Stimulated activated CD8-positive, alpha-beta memory T cell treated with anti-CD3 and anti-CD28 coated beads, Interleukin-12 subunit alpha, Interleukin-12 subunit beta, amount 100 ng/mL, for 4 hours (primary cell): ENCODE results near the gene SLC30A5.
"Not testable (repeated sequence)": the region's sequence is repeated elsewhere in the genome, so short reads cannot be mapped to it uniquely, and the experiment has no call there.

ENCODE experiments used
- DNase-seq: peaks from one replicate; pipeline ENCODE4 v3.0.0-alpha.2; 2020; ENCODE audit warnings: low read depth

The SLC30A5 gene

DNA sequence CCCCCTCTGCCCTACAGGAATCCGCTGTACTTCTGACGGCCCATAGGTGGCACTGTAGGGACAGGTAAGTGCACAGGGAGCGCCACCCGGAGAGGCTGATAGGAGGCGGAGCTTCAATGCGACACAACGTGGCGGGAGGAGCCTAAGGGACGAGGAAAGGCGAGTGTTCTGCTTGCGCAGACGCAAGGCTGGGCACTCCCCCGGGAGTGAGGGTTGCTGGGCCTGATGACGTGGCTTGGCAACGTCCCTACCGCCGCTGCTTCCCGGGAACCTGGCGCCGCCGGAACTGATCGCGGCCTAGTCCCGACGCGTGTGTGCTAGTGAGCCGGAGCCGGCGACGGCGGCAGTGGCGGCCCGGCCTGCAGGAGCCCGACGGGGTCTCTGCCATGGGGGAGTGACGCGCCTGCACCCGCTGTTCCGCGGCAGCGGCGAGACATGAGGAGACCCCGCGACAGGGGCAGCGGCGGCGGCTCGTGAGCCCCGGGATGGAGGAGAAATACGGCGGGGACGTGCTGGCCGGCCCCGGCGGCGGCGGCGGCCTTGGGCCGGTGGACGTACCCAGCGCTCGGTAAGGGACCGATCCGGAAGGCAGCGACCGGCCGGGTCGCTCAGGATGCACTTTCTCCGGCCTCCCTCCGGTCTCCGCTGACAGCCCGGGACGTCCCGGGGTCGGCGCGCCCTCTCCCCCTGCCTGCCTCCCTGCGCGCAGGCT, at the start of gene SLC30A5:
SLC30A5 (plus strand) TSS at position 244 of the 712 bp plus-strand sequence; CDS start at position 486, 242 bp downstream.
- DNase-seq, result peak; percentile 95

DNA sequence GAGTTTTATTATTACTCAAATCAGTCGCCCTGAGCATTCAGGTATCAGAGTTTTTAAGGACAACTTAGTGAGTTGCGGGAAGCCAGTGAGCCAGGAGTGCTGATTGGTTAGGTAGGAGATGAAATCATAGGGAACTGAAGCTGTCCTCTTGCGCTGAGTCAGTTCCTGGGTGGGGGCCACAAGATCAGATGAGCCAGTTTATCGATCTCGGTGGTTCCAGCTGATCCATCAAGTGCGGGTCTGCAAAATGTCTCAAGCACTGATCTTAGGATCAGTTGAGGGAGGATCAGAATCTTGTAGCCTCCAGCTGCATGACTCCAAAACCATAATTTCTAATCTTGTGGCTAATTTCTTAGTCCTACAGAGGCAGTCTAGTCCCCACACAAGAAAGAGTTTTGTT, 48.6 kb upstream of the SLC30A5 start:
- not testable (repeated sequence) for DNase-seq

DNA sequence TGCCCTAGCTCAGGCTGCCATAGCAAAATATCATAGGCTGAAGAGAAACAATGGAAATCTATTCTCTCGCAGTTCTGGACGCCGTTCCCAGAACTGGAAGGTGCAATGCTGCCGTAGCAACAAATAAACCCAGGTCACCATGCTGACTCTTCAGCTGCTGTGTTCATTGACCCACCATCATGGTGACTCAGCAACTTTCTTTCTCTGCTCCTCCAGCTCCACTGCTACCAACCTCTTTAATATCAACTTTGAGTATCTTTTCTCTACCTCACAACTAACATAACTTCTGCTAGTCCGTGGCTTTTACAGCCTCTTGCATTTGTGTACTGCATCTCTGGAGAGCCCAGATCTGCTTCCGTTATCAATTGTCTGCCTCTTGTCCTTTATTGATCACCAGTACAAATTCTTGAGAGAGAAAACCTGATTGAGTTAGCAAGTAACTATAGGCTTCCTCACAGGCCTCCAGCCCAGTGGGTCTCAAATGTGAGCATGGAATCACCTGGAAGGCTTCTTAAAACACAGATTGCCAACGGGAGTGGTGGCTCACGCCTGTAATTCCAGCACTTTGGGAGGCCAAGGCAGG, 47.3 kb upstream of the SLC30A5 start:
- no peak for DNase-seq

DNA sequence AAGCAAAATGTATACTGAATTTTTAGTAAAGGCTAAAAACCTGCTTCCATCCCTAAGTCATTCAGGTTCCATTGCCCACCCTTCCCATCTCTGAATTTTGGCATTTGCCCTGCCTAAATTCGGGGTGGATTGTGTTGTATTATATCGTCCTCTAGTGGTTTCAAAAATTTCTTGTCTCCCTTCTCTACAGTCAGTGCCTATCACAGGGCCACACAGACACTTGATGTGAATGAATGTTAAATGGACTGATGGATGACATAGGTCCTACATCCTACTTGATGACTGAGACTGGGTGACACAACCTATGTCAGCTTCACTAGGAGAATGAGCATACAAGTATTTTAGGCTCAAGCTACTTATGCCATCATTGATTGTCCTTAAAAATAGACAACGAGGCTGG, 45.6 kb upstream of the SLC30A5 start:
- no peak for DNase-seq

DNA sequence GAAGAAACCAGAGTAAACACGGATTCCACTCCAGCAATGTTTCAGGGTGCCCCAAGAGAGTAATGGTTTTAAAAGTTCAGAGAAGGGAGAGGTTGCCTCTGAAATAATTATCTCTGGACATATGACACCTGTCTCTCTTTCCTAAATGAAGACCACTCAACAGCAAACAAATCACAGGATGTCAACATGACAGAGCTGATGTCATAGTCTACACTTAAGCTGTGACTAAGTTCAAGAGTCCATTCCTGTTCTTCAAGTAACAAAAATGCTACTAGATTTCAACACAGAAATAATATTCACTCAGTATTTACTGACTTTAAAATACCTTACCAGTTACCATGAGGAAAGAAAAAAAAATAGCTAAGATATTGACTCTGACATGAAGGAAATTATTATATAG, 44.7 kb upstream of the SLC30A5 start:
- no peak for DNase-seq

DNA sequence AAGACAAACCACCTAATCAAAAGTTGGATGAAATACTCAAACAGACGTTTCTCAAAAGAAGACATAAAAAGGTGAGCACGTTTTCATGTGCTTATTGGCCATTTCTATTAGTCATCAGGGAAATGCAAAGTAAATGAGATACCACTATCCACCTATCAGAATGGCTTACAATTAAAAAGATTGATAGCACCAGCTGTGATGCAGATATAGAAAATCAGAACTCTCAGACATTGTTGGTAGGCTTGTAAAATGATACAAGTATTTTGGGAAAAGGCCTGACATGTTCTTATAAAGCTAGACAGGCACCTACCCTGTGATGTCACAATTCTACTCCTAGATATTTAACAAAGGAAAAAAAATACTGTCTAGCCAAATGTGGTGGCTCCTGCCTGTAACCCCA, 44.0 kb upstream of the SLC30A5 start:
- no peak for DNase-seq

DNA sequence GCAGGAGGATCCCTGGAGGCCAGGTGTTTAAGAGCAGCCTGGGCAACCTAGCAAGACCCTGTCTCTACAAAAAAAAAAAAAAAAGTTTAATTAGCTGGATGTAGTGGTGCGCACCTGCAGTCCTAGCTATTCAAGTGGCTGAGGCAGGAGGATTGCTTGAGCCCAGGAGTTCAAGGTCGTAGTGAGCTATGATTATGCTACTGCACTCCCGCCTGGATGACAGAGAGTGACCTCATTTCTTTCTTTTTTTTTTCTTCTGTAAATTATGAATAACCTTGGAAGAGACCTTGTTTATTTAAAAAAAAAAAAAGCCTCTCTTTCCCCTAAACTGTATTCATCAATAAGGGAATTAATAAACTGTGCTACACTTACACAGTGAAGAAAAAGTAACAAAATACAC, 43.6 kb upstream of the SLC30A5 start:
- no peak for DNase-seq

DNA sequence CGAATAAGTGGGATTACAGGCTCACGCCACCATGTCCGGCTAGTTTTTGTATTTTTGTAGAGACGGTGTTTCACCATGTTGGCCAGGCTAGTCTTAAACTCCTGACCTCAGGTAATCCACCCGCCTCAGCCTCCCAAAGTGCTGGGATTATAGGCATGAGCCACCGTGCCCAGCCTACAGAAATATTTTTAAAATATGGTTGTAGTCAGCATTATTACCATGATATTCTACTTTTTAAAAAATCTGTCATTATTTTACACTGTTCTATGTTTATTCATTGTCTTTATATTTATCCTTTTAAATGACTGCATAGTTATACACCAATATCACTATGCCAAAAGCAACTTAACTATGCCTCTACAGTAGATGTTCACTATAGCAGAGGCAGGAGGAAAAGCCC, 41.6 kb upstream of the SLC30A5 start:
- no peak for DNase-seq

DNA sequence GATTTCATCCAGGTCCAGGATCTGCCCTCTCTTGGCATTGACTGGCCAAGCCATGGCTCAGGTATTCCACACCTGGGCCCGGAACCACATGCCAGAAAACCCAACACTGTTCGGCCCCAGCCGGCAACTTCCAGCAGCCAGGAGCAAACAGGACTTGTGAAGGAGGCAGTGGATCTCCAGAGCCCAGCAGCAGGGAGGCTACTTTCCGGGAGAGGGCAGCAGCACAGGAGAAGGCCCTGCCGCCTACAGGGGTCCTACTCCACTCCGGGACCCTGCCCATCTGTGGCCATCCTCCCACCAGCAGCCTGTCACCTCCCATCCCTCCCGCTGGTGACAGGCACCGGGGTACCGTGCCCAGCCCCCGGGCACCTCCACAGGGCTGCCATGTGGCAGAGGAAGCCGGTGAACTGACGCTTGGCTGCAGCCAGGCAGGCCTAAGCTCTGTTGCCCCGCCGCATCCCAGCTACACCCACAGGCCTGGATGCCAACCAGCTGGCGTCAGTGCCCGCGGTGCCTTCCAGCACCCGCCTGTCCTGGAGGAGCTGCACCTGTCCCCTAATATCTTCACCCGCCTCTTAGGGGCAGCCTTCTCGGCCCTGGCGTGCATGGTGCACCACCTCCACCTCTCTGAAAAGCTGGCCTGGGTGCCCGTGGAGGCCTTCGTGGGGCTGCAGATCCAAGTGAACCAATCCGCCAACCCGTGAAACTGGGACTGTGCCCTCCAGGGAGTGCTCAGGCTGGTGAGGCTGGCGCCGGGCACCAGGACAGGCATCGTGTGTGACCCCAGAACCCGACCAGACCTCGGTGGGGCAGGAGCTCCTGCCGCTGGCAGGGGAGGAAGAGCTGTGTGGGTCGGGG, 18.9 kb upstream of the SLC30A5 start:
- DNase-seq, result no peak

DNA sequence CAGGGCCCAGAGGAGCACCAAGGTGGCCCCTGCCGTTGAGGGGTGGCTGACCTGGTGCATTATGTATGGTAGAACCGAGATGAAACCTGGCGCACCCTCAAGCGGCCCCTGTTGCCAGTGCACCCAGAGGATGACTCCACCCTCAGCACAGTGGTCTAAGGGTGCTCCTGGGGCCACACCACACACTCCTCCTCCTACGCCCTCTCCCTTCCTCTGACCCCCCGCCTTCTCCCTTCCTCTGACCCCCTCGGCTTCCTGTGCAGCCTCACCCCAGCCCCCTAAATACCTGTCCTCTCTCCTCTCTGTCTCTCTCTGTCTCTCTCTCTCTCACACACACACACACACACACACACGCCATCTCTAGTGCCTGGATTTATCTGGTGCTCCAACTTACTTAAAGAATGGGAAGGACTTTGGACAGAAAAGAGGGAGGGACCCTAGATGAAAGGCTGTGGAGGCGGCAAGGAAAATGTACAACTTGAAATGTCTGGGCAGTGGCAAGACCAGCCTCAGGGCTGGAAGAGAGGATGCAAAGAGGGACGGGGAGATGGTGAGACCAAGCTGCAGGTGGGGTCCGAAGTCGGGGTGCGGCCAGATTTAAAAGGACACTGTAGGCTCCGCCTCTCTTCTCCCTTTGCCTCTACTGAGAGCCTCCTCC, 18.2 kb upstream of the SLC30A5 start:
- DNase-seq, result no peak

DNA sequence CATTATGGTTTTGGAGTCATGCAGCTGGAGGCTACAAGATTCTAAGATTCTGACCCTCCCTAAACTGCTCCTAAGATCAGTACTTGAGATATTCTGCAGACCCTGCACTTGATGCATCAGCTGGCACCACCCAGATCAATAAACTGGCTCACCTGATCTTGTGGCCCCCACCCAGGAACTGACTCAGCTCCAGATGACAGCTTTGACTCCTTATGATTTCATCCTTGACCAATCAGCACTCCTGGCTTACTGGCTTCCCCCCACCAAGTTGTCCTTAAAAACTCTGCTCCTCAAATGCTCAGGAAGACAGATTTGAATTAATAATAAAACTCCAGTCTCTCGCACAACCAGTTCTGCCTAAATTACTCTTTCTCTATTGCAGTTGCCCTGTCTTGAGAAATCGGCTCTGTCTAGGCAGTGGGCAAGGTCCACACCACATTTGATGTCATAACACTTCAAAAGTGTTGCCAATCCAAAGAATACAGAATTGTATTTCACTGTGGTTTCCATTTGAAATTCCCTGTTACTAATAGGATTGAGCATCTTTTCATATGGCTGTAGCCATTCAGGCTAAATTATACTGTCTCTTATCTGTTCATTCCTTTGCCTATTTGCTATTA, 14.8 kb upstream of the SLC30A5 start:
- DNase-seq, result no peak

DNA sequence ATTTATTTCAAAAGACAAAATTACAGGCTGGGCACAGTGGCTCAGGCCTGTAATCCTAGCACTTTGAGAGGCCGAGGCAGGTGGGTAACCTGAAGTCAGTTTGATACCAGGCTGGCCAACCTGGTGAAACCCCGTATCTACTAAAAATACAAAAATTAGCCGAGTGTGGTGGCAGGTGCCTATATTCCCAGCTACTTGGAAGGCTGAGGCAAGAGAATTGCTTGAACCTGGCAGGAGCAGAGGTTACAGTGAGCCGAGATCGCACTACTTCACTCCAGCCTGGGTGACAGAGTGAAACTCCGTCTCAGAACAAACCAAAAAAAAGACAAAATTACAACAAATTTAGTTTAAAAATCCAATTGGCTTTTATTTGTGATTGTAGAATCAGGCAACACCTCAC, 14.3 kb upstream of the SLC30A5 start:
- no peak for DNase-seq

DNA sequence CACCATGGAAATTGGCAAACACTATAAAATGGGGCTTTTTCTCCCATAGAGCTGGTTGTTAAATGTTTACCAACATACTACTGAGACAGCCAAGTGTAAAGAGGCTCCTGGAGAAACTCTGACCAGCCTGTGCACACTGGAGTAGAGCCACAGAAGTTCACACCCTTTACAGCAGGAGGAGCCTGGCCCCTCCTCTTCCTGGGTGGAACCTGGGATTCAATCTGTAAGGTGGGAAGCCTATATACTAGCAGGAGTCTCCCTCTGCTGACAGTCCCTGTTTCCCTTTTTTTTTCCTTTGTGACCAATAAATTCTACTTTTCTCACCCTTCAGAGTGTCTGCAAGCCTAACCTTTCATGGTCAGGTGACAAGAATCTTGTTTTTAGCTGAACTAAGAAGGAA, 10.4 kb upstream of the SLC30A5 start:
- DNase-seq, result no peak

DNA sequence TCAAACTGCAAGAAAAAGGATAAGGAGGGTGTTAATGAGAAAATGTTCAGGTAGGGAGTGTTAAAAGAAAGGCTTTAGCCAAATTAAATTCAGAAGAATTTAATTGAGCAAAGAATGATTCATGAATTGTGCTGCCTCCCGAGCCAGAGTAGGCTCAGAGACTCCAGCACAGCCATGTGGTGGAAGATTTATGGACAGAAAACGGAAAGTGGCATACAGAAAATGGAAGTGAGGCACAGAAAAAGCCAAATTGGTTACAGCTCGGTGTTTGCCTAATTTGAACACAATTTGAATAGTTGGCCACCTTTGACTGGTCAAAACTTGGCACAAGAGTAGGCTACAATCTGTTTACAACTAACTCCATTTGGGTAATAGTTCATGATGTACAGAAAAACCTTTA, 9.6 kb upstream of the SLC30A5 start:
- DNase-seq, result no peak

DNA sequence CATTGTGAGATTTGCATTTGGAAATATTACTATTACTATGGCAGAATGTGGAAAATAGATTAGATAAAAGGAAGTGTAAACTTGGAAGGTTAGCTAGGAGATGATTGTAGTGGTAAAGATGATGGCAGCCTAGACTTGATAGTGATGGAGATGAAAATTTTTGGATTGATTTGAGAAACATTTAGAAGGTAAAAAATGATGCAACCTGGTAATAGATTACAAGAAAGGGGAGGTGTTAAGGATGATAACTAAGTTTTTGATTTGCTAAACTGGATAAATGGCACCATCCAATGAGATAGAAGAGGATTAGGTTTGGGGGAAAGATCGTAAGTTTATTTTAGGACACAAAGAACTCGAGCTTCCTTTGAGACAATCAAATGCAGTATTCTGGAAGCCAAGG, 8.9 kb upstream of the SLC30A5 start:
- DNase-seq, result no peak

DNA sequence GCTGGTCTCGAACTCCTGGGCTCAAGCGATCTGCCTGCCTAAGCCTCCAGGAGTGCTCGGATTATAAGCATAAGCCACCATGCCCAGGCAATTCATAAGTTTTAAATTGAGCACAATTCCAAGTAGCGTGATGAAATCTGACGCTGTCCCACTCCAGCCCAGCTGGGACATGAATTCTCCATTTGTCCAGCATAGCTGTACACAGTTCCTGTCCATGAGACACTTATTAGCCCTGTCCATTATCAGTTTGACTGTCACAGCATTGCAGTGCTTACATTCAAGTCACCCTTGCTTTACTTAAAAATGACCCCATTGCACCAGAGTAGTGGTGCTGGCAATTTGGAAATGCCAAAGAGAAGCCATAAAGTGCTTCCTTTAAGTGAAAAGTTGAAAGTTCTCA, 7.6 kb upstream of the SLC30A5 start:
- no peak for DNase-seq

DNA sequence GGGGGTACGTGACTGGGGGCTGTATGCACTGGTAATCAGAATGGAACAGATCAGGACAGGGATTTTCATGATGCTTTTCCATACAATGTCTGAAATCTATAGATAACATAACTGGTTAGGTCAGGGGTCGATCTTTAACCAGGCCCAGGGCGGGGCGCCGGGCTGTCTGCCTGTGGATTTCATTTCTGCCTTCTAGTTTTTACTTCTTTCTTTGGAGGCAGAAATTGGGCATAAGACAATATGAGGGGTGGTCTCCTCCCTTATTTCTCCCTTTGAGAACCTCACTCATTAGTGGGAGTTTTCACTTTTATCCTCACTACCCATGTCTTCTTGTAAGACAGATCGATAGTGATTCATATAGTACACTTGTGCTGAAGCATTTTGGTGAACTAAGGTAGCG, 5.8 kb upstream of the SLC30A5 start:
- not testable (repeated sequence) for DNase-seq

DNA sequence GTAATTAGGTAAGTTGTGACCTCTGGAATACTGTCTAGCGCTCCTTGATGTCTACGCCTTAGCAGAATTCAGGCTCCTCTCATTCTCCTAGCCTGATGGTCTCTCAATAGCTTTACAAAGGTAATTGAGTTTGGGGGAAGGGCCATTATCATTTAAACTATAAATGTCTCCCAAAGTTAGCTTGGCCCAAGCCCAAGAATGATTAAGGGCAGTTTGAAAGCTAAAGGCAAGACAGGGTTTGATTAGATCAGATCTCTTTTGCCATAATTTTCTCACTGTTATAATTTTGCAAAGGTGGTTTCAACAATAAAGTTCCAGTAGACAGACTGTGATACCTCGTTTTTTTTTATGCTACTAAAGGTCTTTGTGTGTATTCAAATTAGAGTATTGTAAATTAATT, 3.7 kb upstream of the SLC30A5 start:
- no peak for DNase-seq

DNA sequence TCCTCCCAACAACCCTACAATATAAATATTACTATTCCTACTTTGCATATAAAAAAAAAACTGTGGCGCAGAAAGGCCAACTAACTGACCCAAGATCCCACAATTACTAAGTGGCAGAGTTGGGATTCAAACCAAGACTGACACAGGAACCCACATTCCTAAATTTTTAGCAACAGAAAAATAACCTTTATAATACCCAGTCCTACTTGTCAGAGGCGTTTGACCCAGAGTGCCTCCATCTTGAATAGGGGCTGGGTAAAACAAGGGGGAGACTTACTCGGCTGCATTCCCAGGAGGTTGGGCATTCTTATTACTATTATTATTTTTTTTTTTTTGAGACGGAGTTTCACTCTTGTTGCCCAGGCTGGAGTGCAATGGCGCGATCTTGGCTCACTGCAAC, 2.0 kb upstream of the SLC30A5 start:
- DNase-seq, result no peak

DNA sequence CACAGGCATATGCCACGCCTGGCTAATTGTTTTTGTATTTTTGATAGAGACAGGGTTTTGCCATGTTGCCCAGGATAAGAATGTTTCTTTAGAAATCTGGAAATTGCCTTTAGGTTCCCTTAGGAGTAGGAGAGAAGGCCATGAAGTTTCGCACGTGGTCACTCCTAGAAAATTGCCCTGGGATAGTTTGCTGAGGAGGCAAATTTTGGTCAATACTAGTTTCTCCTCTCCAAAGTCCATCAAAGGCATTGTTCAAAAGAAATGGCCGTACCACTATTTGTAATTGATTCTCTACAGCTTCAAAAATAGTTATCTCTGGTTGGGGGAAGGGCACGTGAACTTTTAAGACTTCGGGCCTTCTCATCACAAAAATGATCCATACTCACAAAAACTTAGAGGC, 845 bp upstream of the SLC30A5 start:
- DNase-seq, result no peak

DNA sequence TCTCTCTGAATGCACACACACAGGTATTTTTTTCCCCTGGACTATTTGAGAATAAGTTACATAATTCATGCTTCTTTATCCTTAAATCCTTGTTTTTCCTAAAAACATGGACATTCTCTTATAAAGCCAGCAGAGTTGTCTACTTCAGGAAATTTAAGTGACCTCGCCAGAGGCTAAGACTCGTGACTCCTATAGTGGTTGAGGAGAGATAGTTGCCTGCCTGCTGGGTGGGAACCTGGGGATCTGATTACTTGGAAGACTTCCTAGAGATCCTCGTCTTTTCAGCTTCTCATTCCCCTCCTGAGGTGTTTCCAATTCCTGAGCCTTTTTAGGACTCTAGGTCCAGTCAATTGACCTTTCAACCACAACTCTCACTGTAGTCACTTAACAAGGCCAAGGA, 5.5 kb downstream of the SLC30A5 start:
- DNase-seq, result no peak

DNA sequence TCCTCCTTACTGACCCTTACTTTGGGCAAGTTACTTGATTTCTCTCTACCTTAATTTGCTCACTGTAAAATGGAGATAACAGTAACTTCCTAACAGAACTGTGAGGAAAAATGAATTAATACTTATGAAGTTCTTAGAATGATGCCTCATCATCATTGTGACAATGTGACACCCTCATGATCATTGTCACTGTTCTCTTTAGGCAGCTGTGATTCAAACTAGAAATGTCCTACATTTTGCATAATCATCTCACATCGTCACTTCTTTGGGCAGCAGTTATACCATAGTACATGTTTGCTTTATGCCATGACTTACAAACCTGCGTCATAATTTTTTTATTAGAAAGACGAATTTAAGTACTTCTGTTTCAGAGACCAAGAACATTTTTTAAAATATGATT, 9.7 kb downstream of the SLC30A5 start:
- no peak for DNase-seq
